ENCODE results near the gene SLN.
"Not testable (repeated sequence)": the region's sequence is repeated elsewhere in the genome, so short reads cannot be mapped to it uniquely, and the experiment has no call there.

Gene SLN

GRCh38 chr11:107711861-107712755 lies at the start of gene SLN:
SLN (minus strand) TSS chr11:107712056.
- no peak for DNase-seq

DNA sequence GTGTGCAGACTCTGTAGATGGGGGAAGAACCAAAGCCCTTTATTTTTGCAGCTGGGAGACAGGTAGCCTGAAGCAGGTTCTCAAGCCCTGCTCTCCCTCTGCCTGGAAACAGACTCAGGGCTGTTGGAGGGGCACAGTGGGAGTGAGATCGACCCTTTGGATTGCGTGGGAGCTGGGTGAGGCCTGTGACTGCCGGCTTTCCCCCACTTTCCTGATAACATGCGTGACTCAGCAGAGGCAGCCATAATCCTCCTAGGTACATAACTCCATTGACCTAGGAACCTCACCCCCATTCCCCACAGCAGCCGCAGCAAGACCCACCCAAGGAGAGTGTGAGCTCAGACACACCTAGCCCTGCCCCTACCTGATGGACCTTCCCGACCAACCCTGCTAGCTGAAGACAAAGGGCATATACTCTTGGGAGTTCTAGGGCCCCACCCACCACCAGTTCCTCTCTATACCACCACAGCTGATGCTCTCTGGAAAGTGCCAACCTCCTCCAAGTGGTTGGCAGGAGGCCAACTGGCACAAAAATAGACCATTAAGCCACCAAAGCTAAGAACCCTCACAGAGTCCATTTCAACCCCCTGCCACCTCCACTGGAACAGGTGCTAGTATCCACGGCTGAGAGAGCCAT lies 47.0 kb upstream of the SLN start:
- DNase-seq: not testable (repeated sequence)

DNA sequence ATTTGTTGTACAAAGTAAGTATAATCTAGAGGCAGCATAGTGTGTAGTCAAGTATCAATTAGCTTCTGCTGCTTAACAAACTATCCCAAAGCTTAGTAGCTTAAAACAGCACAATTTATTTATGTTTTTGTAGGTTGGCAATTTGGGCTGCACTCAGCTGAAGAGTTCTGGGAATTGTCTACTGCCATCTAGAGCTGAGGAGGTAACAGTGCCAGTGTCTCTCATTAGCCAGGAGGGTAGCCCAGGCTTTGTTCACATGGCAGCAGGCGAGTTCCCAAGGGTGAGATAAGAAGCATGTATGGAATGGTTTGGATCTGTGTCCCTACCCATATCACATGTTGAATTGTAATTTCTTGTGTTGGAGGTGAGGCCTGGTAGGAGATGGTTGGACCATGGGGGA lies 45.8 kb upstream of the SLN start:
- no peak for DNase-seq

DNA sequence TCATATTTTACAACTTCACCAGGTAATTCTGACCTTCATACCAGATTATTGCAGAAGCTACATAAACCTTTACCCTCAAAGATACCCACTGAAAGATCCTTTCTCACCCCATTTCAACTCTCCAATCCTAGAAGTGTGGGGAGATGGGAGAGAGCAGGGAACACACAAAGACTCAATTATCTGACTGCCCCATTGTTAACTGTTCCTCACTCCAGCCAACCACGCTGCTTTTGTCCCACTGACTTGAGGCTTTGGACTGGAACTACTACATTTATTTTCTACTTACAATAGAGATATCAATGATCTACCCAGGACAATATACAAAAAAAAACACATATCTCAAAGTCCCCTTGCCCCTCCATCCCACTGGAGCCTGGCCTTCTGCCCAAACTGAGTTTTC lies 44.7 kb upstream of the SLN start:
- no peak for DNase-seq

DNA sequence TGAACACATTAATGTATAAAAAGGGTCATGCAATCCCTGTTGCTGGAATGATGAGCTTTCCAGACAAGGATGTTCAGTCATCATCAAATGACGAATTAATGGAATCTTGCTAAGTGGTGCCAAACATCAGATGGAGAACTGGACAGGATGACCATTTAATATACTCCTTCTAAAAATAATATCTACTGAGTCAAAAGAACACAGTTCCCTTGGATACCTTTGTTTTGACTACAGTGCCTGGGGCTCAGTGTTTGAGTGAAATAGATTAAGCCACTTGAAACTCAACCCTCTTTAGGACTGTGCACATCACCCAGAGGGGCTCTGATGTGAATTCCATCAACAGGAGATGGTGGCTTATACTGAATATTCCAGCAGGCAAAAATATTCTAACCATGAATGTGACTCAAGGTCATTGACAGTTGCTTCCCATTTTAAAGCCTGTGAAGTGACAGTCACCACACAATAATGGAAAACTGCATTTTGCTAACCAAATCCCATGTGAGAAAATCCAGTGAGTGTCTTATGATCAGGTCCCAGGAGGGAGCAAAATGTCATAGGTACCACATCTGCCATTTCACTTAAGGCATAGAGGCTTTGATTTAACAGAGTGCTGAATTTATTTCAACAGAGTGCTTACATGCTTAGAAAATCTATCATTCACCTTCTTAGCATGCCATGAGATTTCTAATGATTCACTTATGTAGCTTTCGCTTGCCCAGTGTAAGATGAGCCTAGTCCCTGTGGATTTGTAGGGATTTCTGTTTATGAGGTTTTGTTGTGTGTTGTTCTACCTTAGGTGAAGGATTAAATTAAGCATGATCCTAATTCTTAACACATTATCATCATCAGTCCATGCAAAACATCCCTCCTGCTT lies 41.3 kb upstream of the SLN start:
- DNase-seq: no peak

- DNase-seq: no peak
Measured at GRCh38 chr11:107752508-107752907, 40.7 kb upstream of the SLN start.

DNA sequence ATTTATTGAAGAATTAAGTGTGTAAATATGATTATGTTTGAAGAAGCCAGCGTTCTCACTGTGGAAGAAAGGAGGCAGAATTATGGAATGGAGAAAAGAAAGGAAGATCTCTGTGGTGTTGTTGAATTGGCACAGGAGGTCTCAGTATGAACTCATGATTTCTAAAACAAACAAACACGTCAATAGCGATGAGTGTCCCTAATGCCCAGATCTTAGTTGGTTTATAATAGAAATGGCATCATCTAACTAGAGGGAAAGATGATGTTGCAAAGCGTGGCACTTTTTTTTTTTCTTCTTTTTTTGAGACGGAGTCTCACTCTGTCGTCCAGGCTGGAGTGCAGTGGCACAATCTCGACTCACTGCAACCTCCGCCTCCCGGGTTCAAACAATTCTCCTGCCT lies 39.2 kb upstream of the SLN start:
- no peak for DNase-seq

- DNase-seq: no peak
Measured at GRCh38 chr11:107750313-107750712, 38.5 kb upstream of the SLN start.

- no peak for DNase-seq
Measured at GRCh38 chr11:107747622-107748021, 35.8 kb upstream of the SLN start.

DNA sequence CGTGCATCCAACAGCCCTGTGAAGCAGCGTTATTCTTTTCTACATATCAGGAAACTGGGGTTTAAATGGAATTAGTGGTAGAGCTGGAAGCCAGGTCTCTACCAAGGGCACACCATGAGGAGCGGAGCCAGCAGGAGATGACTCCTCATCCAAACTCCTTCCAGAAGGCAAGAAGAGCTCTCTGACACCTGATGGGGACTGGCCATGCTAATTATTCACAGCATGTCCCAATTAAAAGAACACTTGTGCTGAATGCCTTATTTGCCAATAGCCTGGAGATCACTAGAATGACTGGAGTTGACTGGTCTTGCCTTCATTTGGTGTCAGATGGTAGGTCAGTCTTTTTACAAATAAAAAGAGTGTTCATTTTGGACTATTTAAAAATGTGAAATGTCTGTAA lies 32.9 kb upstream of the SLN start:
- DNase-seq: no peak

DNA sequence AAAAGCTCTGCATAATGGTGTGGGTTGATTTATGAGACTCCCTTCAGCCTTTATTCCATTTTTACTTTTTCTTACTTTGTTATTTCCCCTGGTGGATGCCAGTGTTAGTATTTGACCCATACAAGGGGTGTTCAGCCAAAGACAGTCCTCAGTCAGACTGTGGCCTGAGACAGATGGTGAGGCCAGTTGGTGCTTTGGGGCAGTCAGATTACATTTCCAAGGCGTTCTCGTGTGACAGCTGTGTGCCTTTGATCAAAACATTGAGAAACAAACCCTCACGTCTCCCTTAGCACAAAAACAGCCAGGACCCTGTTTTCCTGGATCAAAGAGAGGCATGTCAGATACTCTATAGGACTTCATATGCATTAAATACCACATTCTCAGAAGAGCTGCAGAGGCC lies 31.3 kb upstream of the SLN start:
- DNase-seq: no peak

GRCh38 chr11:107741044-107741823 lies 29.4 kb upstream of the SLN start:
- no peak for DNase-seq

DNA sequence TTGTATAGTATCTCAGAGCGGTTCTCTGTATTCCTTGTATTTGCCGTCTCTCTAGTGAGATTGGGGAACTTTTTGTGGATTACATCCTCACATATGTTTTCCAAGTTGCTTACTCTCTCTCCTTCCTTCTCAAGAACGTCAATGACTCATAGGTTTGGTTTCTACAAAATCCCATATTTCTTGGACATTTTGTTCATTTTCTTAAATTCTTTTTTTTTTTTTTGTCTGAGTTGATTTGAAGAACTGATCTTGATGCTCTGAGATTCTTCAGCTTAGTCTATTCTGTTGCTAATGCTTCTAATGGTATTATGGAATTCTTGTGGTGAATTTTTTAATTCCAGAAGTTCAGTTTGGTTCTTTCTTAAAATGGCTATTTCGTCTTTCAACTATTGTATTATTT lies 28.4 kb upstream of the SLN start:
- no peak for DNase-seq

- DNase-seq: no peak
Measured at GRCh38 chr11:107736546-107736945, 24.7 kb upstream of the SLN start.

DNA sequence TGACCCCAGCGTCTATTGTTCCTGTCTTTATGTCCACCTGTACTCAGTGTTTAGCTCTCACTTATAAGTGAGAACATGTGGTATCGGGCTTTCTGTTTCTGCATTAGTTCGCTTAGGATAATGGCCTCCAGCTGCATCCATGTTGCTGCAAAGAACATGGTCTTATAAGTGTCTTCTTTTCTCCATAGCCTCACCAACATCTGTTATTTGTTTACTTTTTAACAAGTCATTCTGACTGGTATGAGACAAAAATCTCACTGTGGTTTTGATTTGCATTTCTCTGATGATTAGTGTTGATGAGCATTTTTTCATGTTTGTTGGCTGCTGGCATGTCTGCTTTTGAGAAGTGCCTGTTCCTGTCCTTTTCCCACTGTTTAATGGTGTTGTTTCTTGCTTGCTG lies 21.7 kb upstream of the SLN start:
- no peak for DNase-seq

GRCh38 chr11:107732689-107733051 lies 20.8 kb upstream of the SLN start:
- DNase-seq: no peak

DNA sequence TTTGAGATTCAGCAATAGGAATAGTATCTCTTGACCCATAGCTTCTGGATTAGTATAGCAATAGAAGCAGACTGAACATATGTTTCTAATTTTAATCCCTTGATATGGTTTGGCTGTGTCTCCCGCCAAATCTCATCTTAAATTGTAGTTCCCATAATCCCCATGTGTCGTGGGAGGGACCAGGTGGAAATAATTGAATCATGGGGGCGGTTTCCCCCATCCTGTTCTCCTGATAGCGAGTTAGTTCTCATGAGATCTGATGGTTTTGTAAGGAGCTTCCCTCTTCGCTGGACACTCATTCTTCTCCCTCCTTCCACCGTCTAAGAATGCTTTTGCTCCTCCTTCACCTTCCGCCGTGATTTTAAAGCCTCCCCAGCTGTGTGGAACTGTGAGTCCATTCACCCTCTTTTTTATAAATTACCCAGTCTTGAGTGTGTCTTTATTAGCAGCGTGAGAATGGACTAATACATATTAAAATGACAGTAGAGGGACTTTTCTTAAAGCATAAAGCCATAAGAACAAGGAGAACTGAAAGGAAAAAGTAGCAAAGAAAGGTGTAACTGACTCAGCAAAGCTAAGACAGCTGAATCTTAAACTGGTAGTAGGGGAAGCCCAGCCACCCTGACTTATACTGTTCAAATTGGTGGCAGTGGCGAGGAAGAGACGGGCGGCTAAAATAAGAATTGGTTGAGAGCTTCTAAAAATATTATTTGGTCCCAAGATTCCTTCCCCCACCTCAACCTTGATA lies 20.3 kb upstream of the SLN start:
- DNase-seq: no peak

GRCh38 chr11:107722662-107723061 lies 10.8 kb upstream of the SLN start:
- DNase-seq: no peak

- DNase-seq: no peak
Measured at GRCh38 chr11:107721207-107721606, 9.4 kb upstream of the SLN start.

GRCh38 chr11:107720303-107720774 lies 8.5 kb upstream of the SLN start:
- no peak for DNase-seq

GRCh38 chr11:107719557-107720302 lies 7.9 kb upstream of the SLN start:
- no peak for DNase-seq

Measured in activated CD4-positive, alpha-beta T cell treated with anti-CD3 and anti-CD28 coated beads, Interleukin-2, amount 50 U/mL, for 1 hour (primary cell).